Smooth muscle cell (in vitro differentiated cells): ENCODE measurements around the gene CD34. TPM values are rescaled to one million over a fixed set of nuclear protein-coding genes. Genes with fewer than 3 reads are reported as not detected.
A peak's percentile ranks its signal among the peaks of the same experiment; 100 is the strongest.

ENCODE experiments used
- DNase-seq: peaks from one replicate; lab custom pipeline; 2025; ENCODE audit not compliant: unreplicated experiment; lab: John Stamatoyannopoulos, UW
- H2AFZ ChIP-seq: fragments of 200-600 bp; sonication (generic); 2 replicates; pipeline ENCODE4 v1.6.0; 2016; ENCODE audit warnings: antibody characterized with exemption, low read depth, mild to moderate bottlenecking
- H3F3A ChIP-seq: fragments of 200-600 bp; sonication (generic); 2 replicates; pipeline ENCODE4 v1.6.0; 2017; ENCODE audit warnings: antibody characterized with exemption, low read depth
- H3K27ac ChIP-seq: fragments of 200-600 bp; sonication (generic); 2 replicates; pipeline ENCODE4 v1.5.1; 2016; ENCODE audit warnings: low read depth, mild to moderate bottlenecking
- H3K27me3 ChIP-seq: fragments of 200-600 bp; sonication (generic); 2 replicates; pipeline ENCODE4 v1.6.1; 2016; ENCODE audit warnings: low read depth, mild to moderate bottlenecking
- H3K36me3 ChIP-seq: fragments of 200-600 bp; sonication (generic); 2 replicates; pipeline ENCODE4 v1.5.1; 2016; ENCODE audit warnings: low read depth
- H3K4me1 ChIP-seq: fragments of 200-600 bp; sonication (generic); 2 replicates; pipeline ENCODE4 v1.5.1; 2016; ENCODE audit warnings: low read depth
- H3K4me2 ChIP-seq: fragments of 200-600 bp; sonication (generic); 2 replicates; pipeline ENCODE4 v1.6.0; 2016; ENCODE audit warnings: mild to moderate bottlenecking
- H3K4me3 ChIP-seq: fragments of 200-600 bp; sonication (generic); 2 replicates; pipeline ENCODE4 v1.5.1; 2016; ENCODE audit warnings: mild to moderate bottlenecking
- H3K79me2 ChIP-seq: fragments of 200-600 bp; sonication (generic); 2 replicates; pipeline ENCODE4 v1.6.0; 2016; ENCODE audit warnings: low read depth, mild to moderate bottlenecking
- H3K9ac ChIP-seq: fragments of 200-600 bp; sonication (generic); 2 replicates; pipeline ENCODE4 v1.6.0; 2016; ENCODE audit warnings: low read depth
- H3K9me3 ChIP-seq: fragments of 200-600 bp; sonication (generic); replicated peaks from 2 replicates; pipeline ENCODE4 v1.5.1; 2016; ENCODE audit warnings: low read depth
- H4K20me1 ChIP-seq: fragments of 200-600 bp; sonication (generic); 2 replicates; pipeline ENCODE4 v1.6.0; 2016; ENCODE audit warnings: low read depth
- WGBS: methylation state at CpG from one replicate; pipeline ENCODE4 v1.1.7; 2016; ENCODE audit warnings: low lambda C conversion rate; 5-methylcytosine and 5-hydroxymethylcytosine counted together
- polyA plus RNA-seq: library from polyadenylated mRNA; unstranded; fragments of >200 nt; fragmentation: Nextera tagmentation; extraction: Ambion mirVana; gene quantifications from 2 replicates; pipeline ENCODE4 v1.2.1, GENCODE V29; 2016
- total RNA-seq: library from RNA; depleted of rRNA; stranded (reverse); fragments of >200 nt; gene quantifications from 2 replicates; pipeline ENCODE4 v1.2.3, GENCODE V29; 2014
- TF ChIP-seq, protein P1 (sequence below): fragments of 200-600 bp; sonication (generic); IDR thresholded peaks from 2 replicates; pipeline ENCODE4 v1.5.1; 2017; ENCODE audit warnings: borderline replicate concordance, mild to moderate bottlenecking, antibody characterized with exemption; ENCODE audit not compliant: insufficient read depth, poor library complexity, severe bottlenecking

CD34 gene
- total and polyA plus RNA-seq, 2 experiments from 2014 or later = not detected

DNA sequence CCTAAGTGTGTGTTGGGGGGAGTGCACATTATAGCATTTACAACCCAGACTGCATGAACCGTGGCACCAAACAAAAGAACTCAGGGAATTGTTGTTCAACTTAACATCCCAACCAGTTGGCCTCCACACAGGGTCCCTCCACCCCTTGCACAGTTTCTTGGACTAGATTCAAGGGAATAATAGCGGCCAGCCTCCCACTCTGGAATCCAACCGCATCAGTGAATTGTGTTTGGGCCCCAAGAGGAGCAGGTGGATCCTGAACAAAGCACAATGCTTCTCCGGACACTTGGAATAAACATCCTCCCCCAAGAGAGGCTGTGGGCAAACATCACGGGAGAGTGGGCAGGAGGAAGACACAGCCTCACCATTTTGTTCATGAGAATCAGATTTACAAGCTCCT, 18.2 kb downstream of the CD34 start:
- Histone ChIP-seq H3K79me2 (no peaks in the 10 kb centered on the region), H3K4me1 (no peaks in the 10 kb centered on the region), H4K20me1 (no peaks in the 10 kb centered on the region), H3K4me2 (no peak overlapping the region), H3K9ac (no peak overlapping the region), H3K9me3 (no peaks in the 10 kb centered on the region), H3K36me3 (no peaks in the 10 kb centered on the region), H2AFZ (no peak overlapping the region), H3K4me3 (no peak overlapping the region), H3K27me3 (peaks cover 12% of the 10 kb centered on the region), H3K27ac (no peak overlapping the region), H3F3A (no peaks in the 10 kb centered on the region)
- 92% methylated on average over 5 of the region's 5 CpGs for WGBS
- TF ChIP-seq, protein P1, sequence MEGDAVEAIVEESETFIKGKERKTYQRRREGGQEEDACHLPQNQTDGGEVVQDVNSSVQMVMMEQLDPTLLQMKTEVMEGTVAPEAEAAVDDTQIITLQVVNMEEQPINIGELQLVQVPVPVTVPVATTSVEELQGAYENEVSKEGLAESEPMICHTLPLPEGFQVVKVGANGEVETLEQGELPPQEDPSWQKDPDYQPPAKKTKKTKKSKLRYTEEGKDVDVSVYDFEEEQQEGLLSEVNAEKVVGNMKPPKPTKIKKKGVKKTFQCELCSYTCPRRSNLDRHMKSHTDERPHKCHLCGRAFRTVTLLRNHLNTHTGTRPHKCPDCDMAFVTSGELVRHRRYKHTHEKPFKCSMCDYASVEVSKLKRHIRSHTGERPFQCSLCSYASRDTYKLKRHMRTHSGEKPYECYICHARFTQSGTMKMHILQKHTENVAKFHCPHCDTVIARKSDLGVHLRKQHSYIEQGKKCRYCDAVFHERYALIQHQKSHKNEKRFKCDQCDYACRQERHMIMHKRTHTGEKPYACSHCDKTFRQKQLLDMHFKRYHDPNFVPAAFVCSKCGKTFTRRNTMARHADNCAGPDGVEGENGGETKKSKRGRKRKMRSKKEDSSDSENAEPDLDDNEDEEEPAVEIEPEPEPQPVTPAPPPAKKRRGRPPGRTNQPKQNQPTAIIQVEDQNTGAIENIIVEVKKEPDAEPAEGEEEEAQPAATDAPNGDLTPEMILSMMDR = no peak
- no peak for DNase-seq

GRCh38 chr1:207891148-207891547, 19.8 kb downstream of the CD34 start:
- Histone ChIP-seq H3K4me2 (no peak overlapping the region), H3K27ac (no peak overlapping the region), H2AFZ (no peak overlapping the region), H3K27me3 (peaks cover 12% of the 10 kb centered on the region), H4K20me1 (no peaks in the 10 kb centered on the region), H3F3A (no peaks in the 10 kb centered on the region), H3K4me1 (no peaks in the 10 kb centered on the region), H3K4me3 (no peak overlapping the region), H3K79me2 (no peaks in the 10 kb centered on the region), H3K9me3 (no peaks in the 10 kb centered on the region), H3K36me3 (no peaks in the 10 kb centered on the region), H3K9ac (no peak overlapping the region)
- WGBS = 93% methylated on average over 6 of the region's 6 CpGs
- TF ChIP-seq, protein P1 = no peak
- DNase-seq = no peak

GRCh38 chr1:207890136-207890738, 20.7 kb downstream of the CD34 start:
- WGBS = 67% methylated on average over 4 of the region's 4 CpGs
- Histone ChIP-seq H3K27me3 (peaks cover 12% of the 10 kb centered on the region), H3K4me1 (no peaks in the 10 kb centered on the region), H2AFZ (peak overlapping the region; percentile 63), H3F3A (no peaks in the 10 kb centered on the region), H3K4me3 (no peak overlapping the region), H3K9me3 (no peaks in the 10 kb centered on the region), H4K20me1 (no peaks in the 10 kb centered on the region), H3K36me3 (no peaks in the 10 kb centered on the region), H3K9ac (no peak overlapping the region), H3K79me2 (no peaks in the 10 kb centered on the region), H3K27ac (peak overlapping the region; percentile 47), H3K4me2 (peak overlapping the region; percentile 37)
- DNase-seq = no peak
- TF ChIP-seq, protein P1 = no peak

GRCh38 chr1:207888652-207889051, 22.3 kb downstream of the CD34 start:
- H3K9me3 ChIP-seq = no peaks in the 10 kb centered on the region
- TF ChIP-seq, protein P1 = no peak
- peaks cover 8% of the 10 kb centered on the region for H3K27me3 ChIP-seq
- no peaks in the 10 kb centered on the region for H4K20me1 ChIP-seq
- no peaks in the 10 kb centered on the region for H3K79me2 ChIP-seq
- H3K4me3 ChIP-seq = no peak overlapping the region
- H3K36me3 ChIP-seq = no peaks in the 10 kb centered on the region
- no peak overlapping the region for H3K9ac ChIP-seq
- WGBS = 79% methylated on average over 5 of the region's 5 CpGs
- H3K4me1 ChIP-seq = no peaks in the 10 kb centered on the region
- no peaks in the 10 kb centered on the region for H3F3A ChIP-seq
- no peak overlapping the region for H3K27ac ChIP-seq
- H2AFZ ChIP-seq = no peak overlapping the region
- no peak for DNase-seq
- no peak overlapping the region for H3K4me2 ChIP-seq
